ENCODE results near the gene PRKCB. TPM values are rescaled to one million over a fixed set of nuclear protein-coding genes. Genes with fewer than 3 reads are reported as not detected.
A peak's percentile ranks its signal among the peaks of the same experiment; 100 is the strongest.

The PRKCB gene
- 0.27 to 0.38 TPM (median 0.27 TPM) in 3 replicates for total RNA-seq

- Mint-ChIP-seq H3K4me1 (peaks cover 10% of the 10 kb centered on the region), H3K4me3 (peak within 1 kb of the TSS; percentile 68), H3K9me3 (peaks cover 8% of the 10 kb centered on the region), H3K27ac (no peak within 1 kb of the TSS), H3K36me3 (no peaks in the 10 kb centered on the region), H3K27me3 (ENCODE audit: low read depth) (peaks cover 90% of the 10 kb centered on the region)
- TF ChIP-seq, protein P1, sequence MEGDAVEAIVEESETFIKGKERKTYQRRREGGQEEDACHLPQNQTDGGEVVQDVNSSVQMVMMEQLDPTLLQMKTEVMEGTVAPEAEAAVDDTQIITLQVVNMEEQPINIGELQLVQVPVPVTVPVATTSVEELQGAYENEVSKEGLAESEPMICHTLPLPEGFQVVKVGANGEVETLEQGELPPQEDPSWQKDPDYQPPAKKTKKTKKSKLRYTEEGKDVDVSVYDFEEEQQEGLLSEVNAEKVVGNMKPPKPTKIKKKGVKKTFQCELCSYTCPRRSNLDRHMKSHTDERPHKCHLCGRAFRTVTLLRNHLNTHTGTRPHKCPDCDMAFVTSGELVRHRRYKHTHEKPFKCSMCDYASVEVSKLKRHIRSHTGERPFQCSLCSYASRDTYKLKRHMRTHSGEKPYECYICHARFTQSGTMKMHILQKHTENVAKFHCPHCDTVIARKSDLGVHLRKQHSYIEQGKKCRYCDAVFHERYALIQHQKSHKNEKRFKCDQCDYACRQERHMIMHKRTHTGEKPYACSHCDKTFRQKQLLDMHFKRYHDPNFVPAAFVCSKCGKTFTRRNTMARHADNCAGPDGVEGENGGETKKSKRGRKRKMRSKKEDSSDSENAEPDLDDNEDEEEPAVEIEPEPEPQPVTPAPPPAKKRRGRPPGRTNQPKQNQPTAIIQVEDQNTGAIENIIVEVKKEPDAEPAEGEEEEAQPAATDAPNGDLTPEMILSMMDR (IDR thresholded peaks at IDR 0.05; ENCODE audit: unreplicated experiment) = no peak
- peak; percentile 49 to 78 for DNase-seq (ENCODE audit: low spot score in 2 of 2, unreplicated experiment in 2 of 2)
These were observed at the start of gene PRKCB for GRCh38 chr16:23835390-23836077. PRKCB (plus strand) TSS chr16:23835983.

DNA sequence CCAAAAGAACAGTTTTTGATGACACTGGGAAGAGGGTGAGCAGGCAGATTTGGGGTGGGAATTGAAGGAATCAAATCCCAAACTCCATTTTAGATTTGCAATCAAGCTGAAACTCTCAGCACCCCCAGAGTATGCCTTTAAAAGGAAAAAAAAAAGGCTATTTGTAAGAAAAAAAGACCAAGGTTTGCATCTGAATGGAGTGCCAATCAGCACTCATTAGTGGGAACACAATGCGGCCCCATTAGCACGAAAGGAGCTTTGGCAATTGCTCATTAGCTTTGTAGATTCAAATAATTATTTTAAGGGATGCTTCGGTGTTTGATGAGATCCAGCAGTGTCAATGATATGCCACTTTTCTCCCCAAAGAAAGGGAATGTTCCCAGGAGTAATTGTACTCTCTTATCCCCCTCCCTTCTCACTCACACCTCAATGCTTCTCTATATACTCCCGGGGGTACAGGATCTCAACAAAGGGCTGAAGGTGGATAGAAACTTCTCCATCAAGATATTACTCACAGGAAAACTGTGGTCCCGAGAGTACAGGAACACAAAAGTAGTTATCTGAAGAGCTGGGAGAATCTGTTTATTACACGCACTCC is 48.7 kb upstream of the PRKCB start:
- Mint-ChIP-seq H3K27me3 (ENCODE audit: low read depth) (peaks cover 64% of the 10 kb centered on the region), H3K4me3 (no peak overlapping the region), H3K36me3 (no peaks in the 10 kb centered on the region), H3K9me3 (no peaks in the 10 kb centered on the region), H3K4me1 (no peaks in the 10 kb centered on the region), H3K27ac (no peak overlapping the region)
- no peak for DNase-seq (ENCODE audit: low spot score in 2 of 2, unreplicated experiment in 2 of 2)
- TF ChIP-seq, protein P1 (IDR thresholded peaks at IDR 0.05; ENCODE audit: unreplicated experiment) = no peak

GRCh38 chr16:23788685-23789084 is 47.1 kb upstream of the PRKCB start:
- Mint-ChIP-seq H3K36me3 (no peaks in the 10 kb centered on the region), H3K4me1 (no peaks in the 10 kb centered on the region), H3K27ac (no peak overlapping the region), H3K4me3 (no peak overlapping the region), H3K27me3 (ENCODE audit: low read depth) (peaks cover 63% of the 10 kb centered on the region), H3K9me3 (no peaks in the 10 kb centered on the region)
- no peak for DNase-seq (ENCODE audit: low spot score in 2 of 2, unreplicated experiment in 2 of 2)
- TF ChIP-seq, protein P1 (IDR thresholded peaks at IDR 0.05; ENCODE audit: unreplicated experiment) = no peak

GRCh38 chr16:23795378-23795777 is 40.4 kb upstream of the PRKCB start:
- no peak for DNase-seq (ENCODE audit: low spot score in 2 of 2, unreplicated experiment in 2 of 2)
- H3K27me3 Mint-ChIP-seq (ENCODE audit: low read depth) = peaks cover 24% of the 10 kb centered on the region
- no peaks in the 10 kb centered on the region for H3K9me3 Mint-ChIP-seq
- TF ChIP-seq, protein P1 (IDR thresholded peaks at IDR 0.05; ENCODE audit: unreplicated experiment) = no peak
- no peak overlapping the region for H3K4me3 Mint-ChIP-seq
- no peaks in the 10 kb centered on the region for H3K36me3 Mint-ChIP-seq
- H3K27ac Mint-ChIP-seq = no peak overlapping the region
- no peaks in the 10 kb centered on the region for H3K4me1 Mint-ChIP-seq

DNA sequence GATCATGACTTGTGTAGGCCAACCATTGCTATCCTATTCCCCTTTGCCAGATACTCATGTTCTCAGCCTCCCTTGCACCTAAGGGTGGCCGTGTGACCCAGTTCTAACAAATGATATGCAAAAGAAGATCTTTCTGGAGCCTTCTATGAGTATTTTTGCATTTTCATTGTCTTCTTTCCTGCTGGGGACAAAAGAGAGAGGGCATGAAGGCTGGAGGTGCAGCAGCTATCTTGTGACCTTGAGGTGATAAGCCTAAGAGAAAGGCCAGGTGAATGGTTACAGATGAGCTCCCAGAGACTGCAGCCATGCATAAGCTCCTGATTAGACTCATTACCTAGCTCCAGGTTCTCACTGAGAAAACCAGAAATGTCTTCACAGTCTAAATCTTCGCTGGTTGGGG is 38.8 kb upstream of the PRKCB start:
- Mint-ChIP-seq H3K36me3 (no peaks in the 10 kb centered on the region), H3K9me3 (no peaks in the 10 kb centered on the region), H3K4me1 (no peaks in the 10 kb centered on the region), H3K27ac (no peak overlapping the region), H3K27me3 (ENCODE audit: low read depth) (peaks cover 19% of the 10 kb centered on the region), H3K4me3 (no peak overlapping the region)
- DNase-seq (ENCODE audit: low spot score in 2 of 2, unreplicated experiment in 2 of 2) = no peak
- TF ChIP-seq, protein P1 (IDR thresholded peaks at IDR 0.05; ENCODE audit: unreplicated experiment) = no peak

Measured in mesothelial cell of epicardium (in vitro differentiated cells).